GM18498 (cell line): ENCODE results near the gene GLIPR2.
"Not testable (repeated sequence)": the region's sequence is repeated elsewhere in the genome, so short reads cannot be mapped to it uniquely, and the experiment has no call there.

Experiments used
- ATAC-seq: cut with Tn5 transposase; IDR thresholded peaks from one replicate; pipeline ENCODE4 v1.9.1; 2021; ENCODE audit warnings: mild to moderate bottlenecking, moderate library complexity; ENCODE audit not compliant: unreplicated experiment

Gene GLIPR2

GRCh38 chr9:36136272-36136893 is at the start of gene GLIPR2:
GLIPR2 (plus strand) TSS chr9:36136733; CDS start chr9:36136779, 46 bp downstream.
- ATAC-seq, result peak; percentile 98

DNA sequence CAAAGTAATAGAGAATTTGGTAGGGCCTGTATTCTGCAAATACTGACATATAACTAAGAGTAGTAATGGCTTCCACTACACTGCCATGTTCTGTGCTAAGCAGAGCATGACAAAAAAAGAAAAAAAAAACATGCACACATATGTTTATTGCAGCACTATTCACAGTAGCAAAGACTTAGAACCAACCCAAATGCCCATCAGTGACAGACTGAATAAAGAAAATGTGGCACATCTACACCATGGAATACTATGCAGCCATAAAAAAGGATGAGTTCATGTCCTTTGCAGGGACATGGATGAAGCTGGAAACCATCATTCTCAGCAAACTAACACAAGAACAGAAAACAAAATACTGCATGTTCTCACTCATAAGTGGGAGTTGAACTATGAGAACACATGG is 49.5 kb upstream of the GLIPR2 start:
- ATAC-seq, result not testable (repeated sequence)

DNA sequence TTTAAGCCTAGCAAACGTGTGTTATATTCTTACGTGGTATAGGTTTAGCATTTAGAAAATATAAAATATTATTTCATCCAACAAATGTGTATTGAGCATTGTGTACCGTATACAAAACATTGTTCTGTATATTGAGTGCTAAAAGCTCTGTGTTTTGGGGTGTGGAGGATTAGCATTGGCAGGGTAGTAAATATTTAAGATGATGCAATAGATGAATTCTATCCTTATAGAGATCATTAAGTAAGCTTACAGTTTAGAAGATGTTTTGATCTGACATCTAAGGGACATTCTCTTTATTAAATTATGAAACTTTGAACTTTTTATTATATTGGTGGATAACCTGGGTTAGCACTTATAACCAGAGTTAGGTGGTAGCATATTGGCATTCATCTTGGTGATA is 48.5 kb upstream of the GLIPR2 start:
- ATAC-seq, result no peak

DNA sequence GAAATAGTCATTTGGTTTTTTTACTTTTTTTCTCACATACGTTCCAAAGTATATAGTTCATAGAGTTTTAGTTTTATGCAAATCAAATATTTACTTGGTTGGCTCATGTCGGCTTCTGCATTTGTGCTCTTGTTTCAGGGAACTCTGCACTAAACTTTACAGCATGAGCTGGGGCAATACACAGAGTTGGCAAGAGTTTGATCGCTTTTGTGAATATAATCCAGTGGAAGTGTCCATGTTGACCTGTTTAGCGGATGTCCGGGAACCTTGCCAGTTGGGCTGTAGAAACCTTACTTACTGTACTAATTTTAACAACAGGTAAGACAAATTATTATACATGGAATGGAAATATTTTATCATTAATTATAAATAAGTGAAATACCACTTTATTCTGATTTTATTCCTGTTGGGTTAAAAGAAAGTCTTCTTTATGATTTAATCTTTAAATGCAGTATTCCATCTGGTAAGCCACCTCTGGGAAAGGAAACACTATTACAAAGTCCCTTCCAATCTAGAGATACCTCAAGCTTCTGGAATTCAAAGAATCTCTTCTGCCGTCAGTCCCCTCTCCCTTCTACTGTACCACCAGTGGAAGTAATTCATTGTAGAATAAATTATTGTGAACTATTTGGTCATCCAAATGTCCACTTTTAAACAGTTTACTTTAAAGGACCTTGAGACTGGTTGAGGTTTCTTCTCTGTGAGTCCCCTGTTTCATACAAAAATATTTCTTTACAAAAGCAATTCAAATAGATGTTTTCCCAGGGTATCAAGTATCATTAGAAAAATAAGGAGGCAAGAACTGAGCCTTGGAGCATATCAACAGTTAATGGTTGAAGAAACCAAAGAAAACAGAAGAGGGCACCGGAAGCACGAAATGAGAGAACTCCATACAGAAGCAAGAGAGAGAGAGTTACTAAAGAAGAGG is 45.2 kb upstream of the GLIPR2 start:
- no peak for ATAC-seq

- no peak for ATAC-seq
These were observed 44.5 kb upstream of the GLIPR2 start for GRCh38 chr9:36092014-36092413.

- ATAC-seq, result peak; percentile 95
These were observed 43.9 kb upstream of the GLIPR2 start for GRCh38 chr9:36092509-36093215.

DNA sequence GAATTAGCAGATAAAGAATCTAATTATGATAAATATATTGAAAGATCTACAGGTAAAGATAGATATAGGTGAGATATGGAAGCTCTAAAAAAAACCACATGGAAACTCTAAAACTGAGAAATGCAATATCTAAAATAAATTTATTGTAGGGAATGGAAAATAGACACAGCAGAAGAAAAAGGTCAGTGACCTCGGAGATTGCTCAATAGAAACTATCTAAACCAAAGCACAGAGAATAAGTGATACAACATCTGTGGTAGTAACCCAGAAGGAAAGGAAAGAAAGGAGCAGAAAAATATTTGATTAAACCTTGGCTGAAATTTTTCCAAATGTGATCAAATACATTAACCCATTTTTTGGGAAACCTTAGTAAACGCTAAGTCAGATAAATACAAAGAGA is 43.1 kb upstream of the GLIPR2 start:
- no peak for ATAC-seq

DNA sequence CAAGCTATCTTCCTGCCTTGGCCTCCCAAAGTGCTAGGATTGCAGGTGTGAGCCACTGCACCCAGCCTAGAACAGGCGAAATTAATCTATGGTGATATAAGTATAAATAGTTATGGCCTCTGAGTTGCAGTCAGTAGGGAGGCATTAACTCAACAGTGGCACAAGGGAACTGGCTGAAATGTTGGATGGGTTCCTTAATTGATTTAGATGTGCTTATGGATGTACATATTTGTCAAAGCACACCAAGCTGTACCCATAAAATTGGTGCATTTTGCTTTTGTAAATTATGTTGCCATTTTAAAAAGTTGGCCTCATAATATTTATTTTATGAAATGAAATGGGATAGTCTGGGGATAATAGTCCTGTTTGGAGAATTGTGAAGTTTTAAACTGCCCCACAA is 36.8 kb upstream of the GLIPR2 start:
- ATAC-seq, result no peak

GRCh38 chr9:36100532-36100931 is 36.0 kb upstream of the GLIPR2 start:
- no peak for ATAC-seq

- ATAC-seq, result no peak
These were observed 34.4 kb upstream of the GLIPR2 start for GRCh38 chr9:36101916-36102741.

DNA sequence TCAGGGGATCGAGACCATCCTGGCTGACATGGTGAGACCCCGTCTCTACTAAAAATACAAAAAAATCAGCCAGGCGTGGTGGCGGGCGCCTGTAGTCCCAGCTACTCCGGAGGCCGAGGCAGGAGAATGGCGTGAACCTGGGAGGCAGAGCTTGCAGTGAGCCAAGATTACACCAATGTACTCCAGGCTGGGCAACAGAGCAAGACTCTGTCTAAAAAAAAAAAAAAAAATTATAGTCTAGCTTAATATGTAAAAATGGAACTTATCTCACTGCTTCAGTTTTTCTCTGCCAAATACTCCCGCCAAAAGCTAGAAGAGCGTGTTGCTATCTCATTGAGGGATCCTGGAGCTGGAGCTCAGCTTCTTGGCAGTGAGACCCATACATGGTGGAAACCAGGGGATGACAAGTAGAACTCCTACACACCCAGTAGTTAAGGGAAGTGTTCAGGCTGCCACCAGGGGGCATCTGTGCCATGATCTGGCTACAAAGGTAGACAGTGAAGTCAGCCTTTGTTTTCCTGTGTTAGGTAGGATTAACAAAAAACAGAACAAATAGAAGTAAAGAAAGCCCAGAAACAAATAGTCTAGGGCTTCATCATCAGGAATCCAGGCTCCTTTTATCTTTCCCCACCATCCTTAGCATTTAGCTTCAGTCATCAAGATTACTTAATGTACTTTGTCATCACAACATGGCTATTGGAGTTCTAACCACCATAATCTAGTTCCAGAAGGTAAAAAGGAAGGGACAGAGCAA is 33.6 kb upstream of the GLIPR2 start:
- ATAC-seq, result no peak

DNA sequence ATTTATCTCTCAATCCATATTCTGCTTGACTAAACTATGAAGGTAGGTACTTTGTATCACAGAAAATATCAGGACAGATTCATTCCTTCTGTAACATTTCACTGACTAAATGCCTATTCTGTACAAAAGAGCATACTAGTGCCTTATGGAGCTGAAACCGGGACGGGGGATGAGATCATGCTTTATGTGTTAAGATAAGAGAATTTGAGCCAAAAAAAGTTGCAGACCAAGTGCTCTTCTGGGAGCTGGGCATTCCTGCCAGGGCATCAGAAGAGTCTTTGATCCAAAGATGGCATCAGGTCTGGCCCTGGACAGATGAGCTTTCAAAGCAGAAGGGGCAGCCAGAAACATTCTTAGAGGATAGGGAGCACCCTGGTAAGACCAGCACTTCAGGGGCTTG is 27.5 kb upstream of the GLIPR2 start:
- no peak for ATAC-seq

- ATAC-seq, result no peak
These were observed 26.1 kb upstream of the GLIPR2 start for GRCh38 chr9:36110434-36110833.

- no peak for ATAC-seq
These were observed 24.0 kb upstream of the GLIPR2 start for GRCh38 chr9:36112516-36112915.

GRCh38 chr9:36113999-36114398 is 22.5 kb upstream of the GLIPR2 start:
- no peak for ATAC-seq

DNA sequence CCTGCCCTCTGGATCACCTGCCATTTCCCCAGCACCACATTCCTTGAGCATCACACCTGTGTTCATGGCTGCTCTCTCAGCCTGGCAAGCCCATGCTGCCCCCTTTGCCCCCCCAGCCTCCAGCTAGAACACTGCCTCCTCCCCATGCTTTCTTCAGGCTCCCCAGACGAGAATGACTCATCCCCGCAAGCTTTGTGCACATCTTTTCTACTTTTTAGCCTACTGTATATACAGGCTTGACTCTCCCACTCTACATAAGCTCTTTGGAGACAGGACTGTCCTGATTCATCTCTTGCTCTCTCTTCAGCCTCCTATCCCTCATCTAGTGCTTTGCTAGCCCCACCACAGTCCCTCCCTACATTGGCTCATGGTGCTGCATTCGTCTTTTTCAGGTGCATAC is 19.9 kb upstream of the GLIPR2 start:
- no peak for ATAC-seq

GRCh38 chr9:36118201-36118600 is 18.3 kb upstream of the GLIPR2 start:
- ATAC-seq, result no peak

GRCh38 chr9:36118706-36119105 is 17.8 kb upstream of the GLIPR2 start:
- no peak for ATAC-seq

- ATAC-seq, result no peak
These were observed 17.1 kb upstream of the GLIPR2 start for GRCh38 chr9:36119476-36119875.

DNA sequence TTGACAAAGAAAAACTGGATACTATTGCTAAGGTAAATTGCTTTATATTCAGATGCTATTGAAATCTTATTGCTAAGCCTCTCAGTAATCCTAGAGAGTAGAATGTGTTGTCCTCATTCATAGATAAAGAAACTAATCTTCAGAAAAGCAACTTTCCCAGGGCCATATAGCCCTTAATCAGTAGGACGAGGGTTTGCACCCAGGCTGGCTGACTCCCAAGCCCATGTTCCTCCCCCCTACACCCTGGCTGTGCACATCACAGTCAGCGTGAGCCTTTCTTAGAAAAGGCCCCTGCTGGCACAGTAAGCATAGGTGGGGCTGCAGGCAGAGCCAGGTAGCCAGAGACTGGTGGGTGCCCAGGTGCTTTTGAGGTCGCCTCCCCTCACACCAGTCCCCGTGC is 15.8 kb upstream of the GLIPR2 start:
- no peak for ATAC-seq
